ENCODE measurements around the gene ZC2HC1C. TPM values are rescaled to one million over a fixed set of nuclear protein-coding genes. Genes with fewer than 3 reads are reported as not detected.
A peak's percentile ranks its signal among the peaks of the same experiment; 100 is the strongest.

Gene ZC2HC1C
- total and polyA plus RNA-seq, 2 of the 13 experiments (the other 11 are each of a cell fraction or from before 2014, with no cell fraction given): 3.3 to 3.5 TPM

- TF ChIP-seq ZFX (CRISPR knock-in tag; IDR thresholded peaks at IDR 0.05; ENCODE audit: low read depth) (no peak; the same call in 1 of the 2 replicates), IKZF4 (CRISPR knock-in tag; IDR thresholded peaks at IDR 0.05; ENCODE audit: borderline replicate concordance, low read depth, not compliant biosample characterization) (no peak), HCFC1 (IDR thresholded peaks at IDR 0.05; ENCODE audit: low read depth, low read length) (no peak), SNAPC2 (CRISPR knock-in tag; IDR thresholded peaks at IDR 0.05) (no peak), ZNF562 (CRISPR knock-in tag; IDR thresholded peaks at IDR 0.05; ENCODE audit: borderline replicate concordance) (no peak), RXRB (CRISPR knock-in tag; IDR thresholded peaks at IDR 0.05; ENCODE audit: borderline replicate concordance) (peak; percentile 40; the same call in 1 of the 2 replicates), ZFYVE20 (CRISPR knock-in tag; IDR thresholded peaks at IDR 0.05; ENCODE audit: borderline replicate concordance, low read depth) (no peak), U2AF1 (optimal IDR thresholded peaks at IDR 0.05; ENCODE audit: low read depth, low read length) (no peak), RBAK (CRISPR knock-in tag; IDR thresholded peaks at IDR 0.05) (no peak), ARID3A (IDR thresholded peaks at IDR 0.05; ENCODE audit: low read depth, low read length) (no peak), NFATC3 (CRISPR knock-in tag; IDR thresholded peaks at IDR 0.05) (no peak), SOX6 (IDR thresholded peaks at IDR 0.05) (no peak), SOX6 (CRISPR knock-in tag; IDR thresholded peaks at IDR 0.05) (no peak), MAFK (conservative IDR thresholded peaks at IDR 0.05 in 1 of 2, IDR thresholded peaks at IDR 0.05 in 1 of 2; ENCODE audit: low read length in 2 of 2) (no peak), TAF1 (CRISPR knock-in tag; IDR thresholded peaks at IDR 0.05) (peak; percentile 29; the same call in 1 of the 2 replicates)
- TF ChIP-seq, protein P1, sequence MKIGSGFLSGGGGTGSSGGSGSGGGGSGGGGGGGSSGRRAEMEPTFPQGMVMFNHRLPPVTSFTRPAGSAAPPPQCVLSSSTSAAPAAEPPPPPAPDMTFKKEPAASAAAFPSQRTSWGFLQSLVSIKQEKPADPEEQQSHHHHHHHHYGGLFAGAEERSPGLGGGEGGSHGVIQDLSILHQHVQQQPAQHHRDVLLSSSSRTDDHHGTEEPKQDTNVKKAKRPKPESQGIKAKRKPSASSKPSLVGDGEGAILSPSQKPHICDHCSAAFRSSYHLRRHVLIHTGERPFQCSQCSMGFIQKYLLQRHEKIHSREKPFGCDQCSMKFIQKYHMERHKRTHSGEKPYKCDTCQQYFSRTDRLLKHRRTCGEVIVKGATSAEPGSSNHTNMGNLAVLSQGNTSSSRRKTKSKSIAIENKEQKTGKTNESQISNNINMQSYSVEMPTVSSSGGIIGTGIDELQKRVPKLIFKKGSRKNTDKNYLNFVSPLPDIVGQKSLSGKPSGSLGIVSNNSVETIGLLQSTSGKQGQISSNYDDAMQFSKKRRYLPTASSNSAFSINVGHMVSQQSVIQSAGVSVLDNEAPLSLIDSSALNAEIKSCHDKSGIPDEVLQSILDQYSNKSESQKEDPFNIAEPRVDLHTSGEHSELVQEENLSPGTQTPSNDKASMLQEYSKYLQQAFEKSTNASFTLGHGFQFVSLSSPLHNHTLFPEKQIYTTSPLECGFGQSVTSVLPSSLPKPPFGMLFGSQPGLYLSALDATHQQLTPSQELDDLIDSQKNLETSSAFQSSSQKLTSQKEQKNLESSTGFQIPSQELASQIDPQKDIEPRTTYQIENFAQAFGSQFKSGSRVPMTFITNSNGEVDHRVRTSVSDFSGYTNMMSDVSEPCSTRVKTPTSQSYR (CRISPR knock-in tag; IDR thresholded peaks at IDR 0.05; ENCODE audit: borderline replicate concordance): no peak
- TF ChIP-seq, protein P2, sequence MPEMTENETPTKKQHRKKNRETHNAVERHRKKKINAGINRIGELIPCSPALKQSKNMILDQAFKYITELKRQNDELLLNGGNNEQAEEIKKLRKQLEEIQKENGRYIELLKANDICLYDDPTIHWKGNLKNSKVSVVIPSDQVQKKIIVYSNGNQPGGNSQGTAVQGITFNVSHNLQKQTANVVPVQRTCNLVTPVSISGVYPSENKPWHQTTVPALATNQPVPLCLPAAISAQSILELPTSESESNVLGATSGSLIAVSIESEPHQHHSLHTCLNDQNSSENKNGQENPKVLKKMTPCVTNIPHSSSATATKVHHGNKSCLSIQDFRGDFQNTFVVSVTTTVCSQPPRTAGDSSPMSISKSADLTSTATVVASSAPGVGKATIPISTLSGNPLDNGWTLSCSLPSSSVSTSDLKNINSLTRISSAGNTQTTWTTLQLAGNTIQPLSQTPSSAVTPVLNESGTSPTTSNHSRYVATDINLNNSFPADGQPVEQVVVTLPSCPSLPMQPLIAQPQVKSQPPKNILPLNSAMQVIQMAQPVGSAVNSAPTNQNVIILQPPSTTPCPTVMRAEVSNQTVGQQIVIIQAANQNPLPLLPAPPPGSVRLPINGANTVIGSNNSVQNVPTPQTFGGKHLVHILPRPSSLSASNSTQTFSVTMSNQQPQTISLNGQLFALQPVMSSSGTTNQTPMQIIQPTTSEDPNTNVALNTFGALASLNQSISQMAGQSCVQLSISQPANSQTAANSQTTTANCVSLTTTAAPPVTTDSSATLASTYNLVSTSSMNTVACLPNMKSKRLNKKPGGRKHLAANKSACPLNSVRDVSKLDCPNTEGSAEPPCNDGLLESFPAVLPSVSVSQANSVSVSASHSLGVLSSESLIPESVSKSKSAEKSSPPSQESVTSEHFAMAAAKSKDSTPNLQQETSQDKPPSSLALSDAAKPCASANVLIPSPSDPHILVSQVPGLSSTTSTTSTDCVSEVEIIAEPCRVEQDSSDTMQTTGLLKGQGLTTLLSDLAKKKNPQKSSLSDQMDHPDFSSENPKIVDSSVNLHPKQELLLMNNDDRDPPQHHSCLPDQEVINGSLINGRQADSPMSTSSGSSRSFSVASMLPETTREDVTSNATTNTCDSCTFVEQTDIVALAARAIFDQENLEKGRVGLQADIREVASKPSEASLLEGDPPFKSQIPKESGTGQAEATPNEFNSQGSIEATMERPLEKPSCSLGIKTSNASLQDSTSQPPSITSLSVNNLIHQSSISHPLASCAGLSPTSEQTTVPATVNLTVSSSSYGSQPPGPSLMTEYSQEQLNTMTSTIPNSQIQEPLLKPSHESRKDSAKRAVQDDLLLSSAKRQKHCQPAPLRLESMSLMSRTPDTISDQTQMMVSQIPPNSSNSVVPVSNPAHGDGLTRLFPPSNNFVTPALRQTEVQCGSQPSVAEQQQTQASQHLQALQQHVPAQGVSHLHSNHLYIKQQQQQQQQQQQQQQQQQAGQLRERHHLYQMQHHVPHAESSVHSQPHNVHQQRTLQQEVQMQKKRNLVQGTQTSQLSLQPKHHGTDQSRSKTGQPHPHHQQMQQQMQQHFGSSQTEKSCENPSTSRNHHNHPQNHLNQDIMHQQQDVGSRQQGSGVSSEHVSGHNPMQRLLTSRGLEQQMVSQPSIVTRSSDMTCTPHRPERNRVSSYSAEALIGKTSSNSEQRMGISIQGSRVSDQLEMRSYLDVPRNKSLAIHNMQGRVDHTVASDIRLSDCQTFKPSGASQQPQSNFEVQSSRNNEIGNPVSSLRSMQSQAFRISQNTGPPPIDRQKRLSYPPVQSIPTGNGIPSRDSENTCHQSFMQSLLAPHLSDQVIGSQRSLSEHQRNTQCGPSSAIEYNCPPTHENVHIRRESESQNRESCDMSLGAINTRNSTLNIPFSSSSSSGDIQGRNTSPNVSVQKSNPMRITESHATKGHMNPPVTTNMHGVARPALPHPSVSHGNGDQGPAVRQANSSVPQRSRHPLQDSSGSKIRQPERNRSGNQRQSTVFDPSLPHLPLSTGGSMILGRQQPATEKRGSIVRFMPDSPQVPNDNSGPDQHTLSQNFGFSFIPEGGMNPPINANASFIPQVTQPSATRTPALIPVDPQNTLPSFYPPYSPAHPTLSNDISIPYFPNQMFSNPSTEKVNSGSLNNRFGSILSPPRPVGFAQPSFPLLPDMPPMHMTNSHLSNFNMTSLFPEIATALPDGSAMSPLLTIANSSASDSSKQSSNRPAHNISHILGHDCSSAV (CRISPR knock-in tag; IDR thresholded peaks at IDR 0.05; ENCODE audit: borderline replicate concordance): no peak
These were observed 5.8 kb upstream of the ZC2HC1C start, which contains the start of gene ACYP1 (continued) for GRCh38 chr14:75063491-75064204.
